NB4 (cell line): ENCODE results near the gene ADAM8.

Experiments used
- DNase-seq: peaks from one replicate; pipeline ENCODE4 v3.0.0; 2010; ENCODE audit warnings: low read depth
- H3K4me3 ChIP-seq: one replicate; pipeline ENCODE4 v1.5.1; 2011; ENCODE audit warnings: mild to moderate bottlenecking, low read depth, low read length, moderate library complexity
- MAX ChIP-seq: IDR thresholded peaks from 2 replicates; pipeline ENCODE4 v1.6.1; 2011; ENCODE audit warnings: low read depth, low read length
- MYC ChIP-seq: IDR thresholded peaks from 2 replicates; pipeline ENCODE4 v1.6.1; 2011; ENCODE audit warnings: low read depth, low read length
- POLR2A ChIP-seq: IDR thresholded peaks from 2 replicates; pipeline ENCODE4 v1.6.1; 2011; ENCODE audit warnings: mild to moderate bottlenecking; ENCODE audit not compliant: insufficient read length; ENCODE audit errors: extremely low read depth
- TF ChIP-seq, protein P1 (sequence below): IDR thresholded peaks from one replicate; pipeline ENCODE4 v1.5.1; 2012; ENCODE audit warnings: low read depth, low read length

ADAM8 gene

DNA sequence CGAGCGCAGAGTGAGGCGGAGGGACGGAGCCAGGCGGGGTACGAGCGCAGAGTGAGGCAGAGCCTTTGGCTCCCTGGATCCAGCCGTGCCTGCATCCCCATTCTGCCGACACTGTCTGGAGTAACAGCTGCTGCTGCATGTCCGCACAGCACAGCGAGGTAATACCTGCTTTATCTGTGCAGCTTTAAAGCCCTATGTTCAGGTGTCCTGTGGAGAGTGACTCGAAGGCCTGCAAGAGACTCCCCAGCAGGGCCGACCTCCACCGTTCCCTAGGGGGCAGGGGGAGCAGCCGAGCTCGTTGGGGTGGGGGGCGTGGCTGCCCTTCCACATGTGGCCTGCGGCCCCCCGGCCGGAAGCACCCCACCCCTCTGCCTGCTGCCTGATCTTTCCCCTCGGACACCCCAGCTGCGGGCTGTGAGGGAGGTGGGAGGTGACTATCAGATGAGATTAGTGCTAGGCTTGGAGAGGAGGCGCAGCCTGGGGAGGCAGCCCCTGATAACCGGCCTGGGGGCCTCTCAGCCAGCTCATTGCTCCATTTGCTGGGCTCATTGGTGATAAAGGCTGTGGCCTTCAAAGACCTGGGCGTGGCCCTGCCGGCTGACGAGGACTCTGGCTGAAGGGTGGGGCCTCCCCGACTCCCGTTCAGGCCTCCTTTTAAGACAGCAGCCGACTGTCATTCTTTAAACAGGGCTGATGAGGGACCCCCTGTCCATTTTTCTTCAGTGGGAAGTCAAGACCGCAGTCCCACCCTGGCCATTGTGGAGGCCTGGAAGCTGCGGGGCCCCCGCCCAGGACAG lies 31.0 kb downstream of the ADAM8 start:
- TF ChIP-seq POLR2A (no peak), MYC (peak; percentile 71), MAX (peak; percentile 66)
- TF ChIP-seq, protein P1, sequence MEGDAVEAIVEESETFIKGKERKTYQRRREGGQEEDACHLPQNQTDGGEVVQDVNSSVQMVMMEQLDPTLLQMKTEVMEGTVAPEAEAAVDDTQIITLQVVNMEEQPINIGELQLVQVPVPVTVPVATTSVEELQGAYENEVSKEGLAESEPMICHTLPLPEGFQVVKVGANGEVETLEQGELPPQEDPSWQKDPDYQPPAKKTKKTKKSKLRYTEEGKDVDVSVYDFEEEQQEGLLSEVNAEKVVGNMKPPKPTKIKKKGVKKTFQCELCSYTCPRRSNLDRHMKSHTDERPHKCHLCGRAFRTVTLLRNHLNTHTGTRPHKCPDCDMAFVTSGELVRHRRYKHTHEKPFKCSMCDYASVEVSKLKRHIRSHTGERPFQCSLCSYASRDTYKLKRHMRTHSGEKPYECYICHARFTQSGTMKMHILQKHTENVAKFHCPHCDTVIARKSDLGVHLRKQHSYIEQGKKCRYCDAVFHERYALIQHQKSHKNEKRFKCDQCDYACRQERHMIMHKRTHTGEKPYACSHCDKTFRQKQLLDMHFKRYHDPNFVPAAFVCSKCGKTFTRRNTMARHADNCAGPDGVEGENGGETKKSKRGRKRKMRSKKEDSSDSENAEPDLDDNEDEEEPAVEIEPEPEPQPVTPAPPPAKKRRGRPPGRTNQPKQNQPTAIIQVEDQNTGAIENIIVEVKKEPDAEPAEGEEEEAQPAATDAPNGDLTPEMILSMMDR = no peak
- DNase-seq = peak; percentile 93
- no peak overlapping the region for H3K4me3 ChIP-seq

DNA sequence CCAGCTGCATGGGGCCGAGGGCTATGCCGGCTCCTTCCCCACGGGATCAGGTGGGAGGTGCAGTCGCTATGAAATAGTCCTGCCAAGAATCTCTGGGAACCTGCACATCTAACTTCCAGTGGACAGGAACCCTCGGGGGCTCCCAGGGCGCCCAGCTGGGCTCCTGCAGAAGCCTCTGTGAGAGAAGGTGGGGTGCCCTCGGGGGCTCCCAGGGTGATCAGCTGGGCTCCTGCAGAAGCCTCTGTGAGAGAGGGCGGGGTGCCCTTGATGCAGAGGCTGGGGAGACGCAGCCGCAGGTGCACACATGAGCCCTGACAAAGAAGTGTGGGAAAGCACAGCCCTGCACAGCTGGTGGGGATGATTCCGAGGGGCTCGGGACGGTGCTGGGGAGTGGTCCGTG lies 33.1 kb downstream of the ADAM8 start:
- no peak overlapping the region for H3K4me3 ChIP-seq
- DNase-seq = no peak
- TF ChIP-seq MYC = no peak
- no peak for TF ChIP-seq POLR2A
- no peak for TF ChIP-seq MAX
- TF ChIP-seq, protein P1 = no peak

DNA sequence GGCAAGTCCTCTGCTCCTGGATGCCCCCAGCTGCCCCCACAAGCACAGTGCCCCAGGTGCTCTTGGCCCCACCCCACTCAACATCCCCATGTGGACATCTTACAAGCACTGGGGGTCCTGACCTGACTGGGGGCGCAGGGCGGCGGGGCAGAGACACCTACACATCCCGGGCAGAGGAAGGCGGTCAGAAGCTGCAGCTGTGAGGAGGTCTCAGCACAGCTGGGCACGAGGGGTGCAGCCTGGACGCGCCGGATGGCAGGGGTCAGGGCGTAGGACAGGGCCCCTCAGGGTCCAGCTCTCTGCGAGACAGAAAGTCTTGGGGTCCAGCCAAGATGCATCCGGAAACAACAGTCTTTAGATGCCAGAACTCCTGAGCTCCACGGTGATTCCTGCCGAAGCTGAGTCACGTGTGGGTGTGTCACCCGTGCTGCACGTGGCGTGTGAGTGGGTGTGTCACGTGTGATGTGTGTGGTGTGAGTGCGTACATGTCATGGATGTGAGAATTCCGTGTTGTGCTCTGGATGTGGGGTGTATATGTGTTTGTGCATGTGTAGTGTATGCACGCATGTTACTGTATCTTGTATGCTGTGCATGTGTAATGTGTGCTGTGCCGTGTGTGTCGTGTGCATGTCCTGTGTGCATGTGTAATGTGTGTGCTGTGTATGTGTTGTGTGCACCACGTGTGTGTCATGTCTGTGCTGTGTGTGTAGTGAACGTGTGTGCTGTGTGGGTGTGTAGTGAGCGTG lies 33.9 kb downstream of the ADAM8 start:
- no peak for TF ChIP-seq MYC
- no peak for TF ChIP-seq MAX
- TF ChIP-seq, protein P1 = no peak
- TF ChIP-seq POLR2A = no peak

DNA sequence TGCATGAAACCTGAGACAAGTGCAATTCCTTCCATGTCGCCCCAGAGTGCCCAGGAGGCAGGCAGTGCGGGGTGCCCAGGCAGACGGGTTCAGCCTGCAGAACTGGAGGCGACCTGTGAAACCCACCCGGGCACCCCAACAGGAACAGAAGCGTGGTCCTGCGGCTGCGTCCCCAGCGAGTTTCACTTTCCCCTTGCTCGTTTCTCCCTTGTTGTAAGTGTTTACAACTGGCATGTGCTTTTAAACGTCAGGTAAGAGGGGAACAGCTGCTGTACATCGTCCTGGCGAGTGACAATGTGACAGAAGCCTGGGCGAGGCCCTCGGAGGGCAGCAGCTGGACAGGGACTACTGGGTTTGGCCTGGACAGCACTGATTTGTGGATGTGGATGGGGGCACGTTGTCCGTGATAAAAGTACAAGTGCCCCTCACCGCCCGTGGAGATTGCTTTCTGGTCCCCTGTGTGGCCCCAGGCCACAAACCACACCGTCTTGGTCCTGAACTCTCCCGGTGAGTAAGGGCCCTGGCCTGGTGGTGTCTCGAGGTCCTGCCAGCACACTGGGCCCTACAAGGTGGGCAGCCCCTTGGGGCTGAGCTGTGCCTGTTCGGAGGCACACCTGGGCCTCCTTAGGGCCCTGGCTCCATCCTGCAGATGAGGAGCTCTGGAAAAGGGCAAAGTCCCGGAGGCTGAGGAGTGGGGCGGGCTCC lies 35.0 kb downstream of the ADAM8 start:
- no peak overlapping the region for H3K4me3 ChIP-seq
- TF ChIP-seq MYC (no peak), MAX (no peak), POLR2A (no peak)
- TF ChIP-seq, protein P1 = no peak
- DNase-seq = no peak

More for the DNA sequence above, 33.9 kb downstream of the ADAM8 start:
- no peak for DNase-seq
- H3K4me3 ChIP-seq = no peak overlapping the region

DNA sequence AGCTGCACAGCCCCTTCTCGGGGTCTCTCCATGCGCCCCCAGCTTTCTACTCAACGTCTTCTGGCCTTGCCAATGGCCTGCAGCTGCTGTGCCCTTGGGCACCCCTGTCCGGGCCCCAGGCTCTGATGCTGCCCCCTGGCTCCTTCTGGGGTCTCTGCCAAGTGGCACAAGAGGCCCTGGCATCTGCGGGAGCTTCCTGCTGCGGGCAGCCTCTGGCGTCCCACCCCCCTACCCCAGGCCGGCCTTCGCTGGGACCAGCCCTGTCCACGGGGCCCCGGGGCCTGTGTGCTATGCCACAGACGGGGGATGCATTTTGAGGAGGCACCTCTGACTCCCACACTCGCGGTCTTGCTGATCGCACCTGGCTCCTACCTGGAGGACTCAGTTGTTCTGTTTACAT lies 36.7 kb downstream of the ADAM8 start:
- no peak for DNase-seq
- TF ChIP-seq, protein P1 = no peak
- no peak for TF ChIP-seq POLR2A
- no peak overlapping the region for H3K4me3 ChIP-seq
